HG03457 (cell line): ENCODE measurements around the gene ZBTB20.

Experiments
- ATAC-seq: cut with Tn5 transposase; IDR thresholded peaks from one replicate; pipeline ENCODE4 v1.9.1; 2021; ENCODE audit warnings: moderate number of reproducible peaks; ENCODE audit not compliant: unreplicated experiment

ZBTB20 gene

DNA sequence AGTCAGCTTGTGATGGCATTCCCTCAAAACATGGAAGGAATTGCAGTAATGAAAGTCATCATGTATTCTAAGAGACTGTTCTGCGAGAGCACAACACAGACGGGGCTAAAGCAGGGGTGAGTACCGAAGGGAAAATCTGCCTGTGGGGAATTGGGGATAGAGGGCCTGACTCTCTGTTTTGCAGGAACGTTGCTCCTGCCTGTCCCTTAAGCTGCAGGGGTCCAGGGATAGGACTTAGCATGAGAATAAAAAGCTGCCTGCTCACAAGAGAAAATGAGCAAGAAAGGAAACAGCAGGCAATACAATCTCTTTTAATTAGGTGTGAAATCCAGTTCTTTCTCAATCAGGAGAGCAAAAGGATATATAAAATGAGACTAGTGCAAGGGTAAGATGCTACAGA lies 791.0 kb downstream of the ZBTB20 start:
- ATAC-seq: no peak

DNA sequence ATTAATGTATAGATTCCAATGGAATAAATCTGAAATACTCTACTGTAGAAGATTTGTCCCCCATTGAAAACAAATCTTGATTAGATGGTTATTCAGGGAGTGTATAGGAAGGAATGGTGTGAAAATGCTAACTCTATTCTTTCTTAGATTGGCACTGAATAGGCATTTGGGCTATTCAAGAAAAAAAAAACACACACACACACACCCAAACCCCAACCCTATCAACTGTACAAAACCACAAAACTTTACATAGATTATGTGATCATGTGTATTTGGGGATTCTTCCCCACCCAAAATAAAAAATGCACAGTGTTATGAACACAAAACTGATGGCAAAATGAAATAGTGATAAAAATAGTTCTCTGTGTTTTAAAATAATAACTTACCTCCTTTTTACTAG lies 791.4 kb downstream of the ZBTB20 start:
- ATAC-seq: no peak

DNA sequence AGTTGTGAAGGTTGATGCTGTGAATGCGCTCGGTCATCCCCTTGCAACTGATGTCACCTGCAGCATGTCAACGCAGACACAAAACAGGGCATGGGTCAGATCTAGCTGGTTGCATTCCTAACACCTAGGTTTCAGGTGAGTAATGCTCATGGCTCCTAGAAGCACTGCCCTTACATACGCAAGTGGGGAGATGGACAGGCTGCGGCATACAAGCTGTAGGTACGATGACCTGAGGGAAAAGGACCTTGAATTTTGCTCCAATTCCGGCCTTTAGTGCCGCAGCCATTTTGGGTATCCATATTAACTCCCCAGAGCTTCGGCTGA lies 795.3 kb downstream of the ZBTB20 start:
- ATAC-seq: no peak

DNA sequence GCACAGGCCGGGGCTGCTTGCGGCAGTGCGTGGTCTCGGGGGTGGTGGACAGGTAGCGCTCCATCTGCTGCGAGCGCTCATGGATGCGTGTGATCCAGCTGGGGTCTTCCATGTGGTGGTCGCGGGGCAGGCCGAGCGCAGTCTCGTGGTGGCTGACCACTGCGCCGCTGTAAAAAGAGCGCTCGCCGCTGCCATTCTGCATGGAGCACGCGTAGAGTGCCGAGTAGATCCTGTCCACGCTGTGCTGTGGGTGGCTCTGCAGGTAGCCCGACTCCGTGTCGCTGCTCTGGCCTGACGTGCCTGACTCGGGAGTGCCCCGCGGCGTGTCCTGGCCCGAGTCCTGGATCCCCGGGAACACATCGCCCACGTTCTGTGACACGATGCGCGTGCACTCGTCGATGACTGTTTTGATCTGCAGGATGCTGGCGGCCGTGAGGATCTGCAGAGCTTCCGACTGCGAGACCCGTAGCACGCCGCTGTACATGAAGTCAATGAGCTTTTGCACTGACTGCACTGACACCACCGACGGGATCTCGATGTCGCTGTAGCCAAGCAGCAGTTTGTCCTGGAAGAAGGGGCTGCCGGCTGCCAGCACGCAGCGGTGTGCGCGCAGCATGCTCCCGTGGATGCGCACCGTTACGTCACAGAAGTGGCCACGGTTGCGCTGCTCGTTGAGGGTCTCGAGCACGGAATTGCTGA lies 795.8 kb downstream of the ZBTB20 start:
- no peak for ATAC-seq

DNA sequence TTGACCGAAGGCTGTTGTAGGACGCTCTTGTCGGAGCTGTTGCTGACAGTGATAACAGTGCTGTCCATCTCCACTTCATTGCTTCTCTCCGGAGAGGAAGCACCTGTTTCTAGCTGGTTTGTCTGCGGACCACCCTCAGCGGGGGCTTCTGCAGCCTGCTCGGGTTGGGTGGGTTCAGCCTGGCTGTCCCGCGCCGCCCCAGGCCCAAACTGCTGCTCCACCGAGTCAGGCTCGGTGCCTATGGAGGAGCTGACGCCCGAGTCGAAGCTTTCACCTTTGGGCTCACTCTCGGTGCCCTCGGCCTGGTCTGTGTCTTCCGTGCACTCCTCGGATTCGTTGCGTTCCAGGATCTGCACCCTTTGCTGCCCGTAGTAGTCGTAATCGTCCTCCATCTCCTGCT lies 796.4 kb downstream of the ZBTB20 start:
- ATAC-seq: no peak

DNA sequence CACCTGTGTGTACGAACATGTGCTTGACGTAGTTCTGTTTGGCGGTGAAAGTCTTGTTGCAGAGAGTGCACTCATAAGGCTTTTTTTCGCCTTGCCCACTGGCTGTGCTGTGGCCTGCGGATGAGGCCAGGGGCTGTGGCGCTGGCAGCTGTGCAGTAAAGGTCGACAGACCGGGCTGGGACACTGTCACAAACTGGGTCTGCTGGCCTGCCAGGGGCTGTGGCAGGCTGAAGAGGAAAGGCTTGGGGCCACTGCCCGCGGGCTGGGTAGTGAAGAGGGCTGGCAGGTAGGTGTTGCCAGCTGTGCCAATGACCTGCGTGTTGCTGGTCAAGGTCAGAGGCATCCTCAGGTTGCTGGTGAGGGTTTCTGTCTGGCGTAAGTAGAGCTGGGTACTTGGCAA lies 796.8 kb downstream of the ZBTB20 start:
- ATAC-seq: no peak

DNA sequence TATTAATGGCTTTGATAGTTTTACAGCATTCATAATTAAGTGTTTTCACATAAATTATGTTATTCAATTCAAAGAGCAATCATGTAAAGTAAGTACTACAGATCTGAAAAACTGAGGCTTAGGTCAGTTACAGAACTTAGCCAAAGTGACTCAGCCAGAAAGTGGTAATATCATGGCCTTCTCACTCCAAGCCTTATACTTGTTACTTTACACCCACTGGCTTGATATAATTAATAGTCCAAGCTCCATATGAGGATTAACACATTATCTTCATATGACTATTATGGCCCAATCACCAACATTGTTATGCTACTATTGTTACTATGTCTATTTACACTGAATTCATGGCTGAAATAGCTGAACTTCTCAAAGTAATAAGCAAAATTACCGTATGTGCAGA lies 802.6 kb downstream of the ZBTB20 start:
- ATAC-seq: no peak

DNA sequence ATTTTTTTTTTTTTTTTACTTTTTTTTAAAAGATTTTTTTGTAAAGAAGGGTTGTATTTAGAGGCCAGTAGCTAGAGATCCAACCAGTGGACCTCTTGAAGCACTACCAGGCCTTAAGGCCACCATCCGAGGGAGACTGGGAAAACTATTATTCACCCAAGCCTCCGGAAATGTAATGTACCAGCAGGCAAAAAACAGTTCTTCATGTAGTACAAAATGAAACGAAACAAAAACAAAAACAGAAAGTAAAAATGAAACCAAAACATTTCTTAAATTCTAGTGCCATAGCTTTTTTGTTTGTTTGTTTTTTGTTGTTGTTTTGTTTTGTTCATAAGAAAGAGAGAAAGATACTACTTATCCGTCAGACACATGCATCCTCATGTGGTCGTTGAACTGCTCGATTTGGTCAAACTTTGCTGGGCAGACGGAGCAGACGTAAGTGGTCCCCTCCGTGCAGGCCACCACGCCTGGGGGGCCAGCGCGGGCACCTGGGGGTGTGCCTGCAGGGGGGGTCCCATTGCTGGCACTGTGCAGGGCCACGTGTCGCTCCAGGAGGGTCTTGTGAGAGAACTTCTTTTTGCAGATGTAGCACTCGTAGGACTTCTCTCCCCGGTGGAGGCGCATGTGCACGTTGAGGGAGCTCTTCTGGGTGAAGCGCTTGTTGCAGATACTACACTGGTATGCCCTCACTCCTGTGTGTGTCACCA lies 808.3 kb downstream of the ZBTB20 start:
- ATAC-seq: no peak

DNA sequence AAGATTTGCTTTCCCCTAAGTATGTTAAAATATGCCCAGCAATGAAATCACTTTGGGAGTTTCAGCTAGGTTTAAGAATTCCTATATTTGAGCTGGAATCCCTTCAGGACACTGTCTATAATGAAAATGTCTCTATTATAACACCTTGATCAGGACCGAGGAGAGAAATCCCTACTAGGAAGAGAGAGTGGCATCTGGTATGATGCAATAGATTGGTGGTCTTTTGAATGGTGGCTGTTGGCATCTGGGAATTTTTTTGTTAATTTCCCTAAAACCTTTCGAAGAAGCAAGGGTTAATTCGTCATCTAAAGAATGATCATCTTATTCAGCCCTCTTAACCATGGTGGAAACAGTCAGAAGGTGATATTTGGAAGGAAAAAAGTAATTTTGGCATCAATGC lies 810.2 kb downstream of the ZBTB20 start:
- ATAC-seq: no peak

DNA sequence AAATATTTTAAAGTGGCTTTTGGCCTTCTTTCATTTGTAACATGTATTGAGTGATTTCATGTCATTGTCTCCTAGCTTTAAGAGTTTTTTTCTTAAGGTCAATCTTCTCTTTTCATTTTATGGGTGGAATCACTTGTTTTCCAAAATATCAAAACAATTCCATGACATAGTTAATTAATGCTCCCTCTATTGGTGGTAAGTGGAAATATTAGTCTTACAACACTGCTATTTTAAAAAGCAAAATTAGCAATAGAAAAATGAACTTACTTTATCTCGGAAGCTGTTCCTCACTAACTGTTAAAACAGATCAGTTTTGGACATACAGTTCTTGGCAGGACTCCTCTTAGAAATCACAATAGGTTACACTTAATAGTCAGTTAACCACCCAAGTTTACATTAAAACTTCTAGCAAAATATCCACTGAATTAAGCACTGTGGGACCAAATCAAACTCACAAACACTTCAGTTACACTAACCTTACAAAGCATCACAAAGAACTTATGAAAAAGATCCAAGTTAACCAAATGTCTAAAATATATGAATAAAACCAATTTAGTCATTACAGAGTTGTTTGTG lies 810.9 kb downstream of the ZBTB20 start:
- no peak for ATAC-seq

DNA sequence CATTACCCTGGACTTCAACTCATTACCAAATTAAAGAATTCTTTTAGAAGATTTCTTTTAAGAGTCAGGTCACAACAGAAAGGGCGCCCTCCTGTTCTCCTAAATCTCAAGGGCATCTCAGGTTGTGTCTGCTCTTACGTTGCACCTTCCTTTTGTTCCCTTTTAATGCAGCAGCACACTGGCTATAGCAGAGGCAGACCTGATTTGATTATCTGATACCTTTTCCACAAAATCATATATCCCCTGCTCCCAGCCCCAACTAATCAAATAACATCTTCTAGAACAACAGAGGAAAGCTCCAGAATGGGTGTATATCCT lies 813.2 kb downstream of the ZBTB20 start:
- no peak for ATAC-seq

DNA sequence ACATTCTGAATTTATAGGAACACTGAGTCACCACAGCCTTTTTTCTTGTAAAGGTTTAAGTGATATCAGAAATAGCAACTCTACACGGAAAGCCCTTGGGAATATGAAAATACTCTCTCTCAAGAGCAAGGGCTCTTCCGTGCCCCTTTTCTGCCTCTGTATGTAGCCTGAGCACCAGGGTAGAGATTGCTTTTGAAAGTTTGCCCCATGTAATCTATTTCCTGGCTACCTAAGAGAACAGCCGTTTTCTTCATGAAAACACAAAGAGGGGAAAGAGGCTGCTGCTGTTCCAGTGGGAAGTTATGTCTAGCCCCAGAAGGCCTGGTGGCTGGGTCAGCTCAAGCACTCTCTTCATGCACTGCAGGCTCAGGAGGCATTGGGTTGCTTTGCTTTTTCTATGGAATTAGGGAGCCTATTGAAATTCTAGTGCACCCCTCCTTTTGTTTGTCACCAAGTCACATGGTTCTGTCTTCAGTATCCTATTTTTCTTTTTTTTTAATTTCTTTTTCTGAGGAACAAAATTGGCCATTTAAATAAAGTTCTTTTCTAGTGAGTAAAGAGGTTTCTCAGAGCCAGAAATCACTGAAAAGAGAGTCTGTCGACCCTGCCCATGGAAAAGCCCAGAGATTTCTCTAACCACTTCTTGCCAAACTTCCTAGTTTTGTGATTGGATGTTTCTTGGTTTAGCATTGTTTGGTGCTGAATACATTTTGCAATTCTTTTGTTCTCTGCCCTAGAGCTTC lies 813.7 kb downstream of the ZBTB20 start:
- no peak for ATAC-seq

DNA sequence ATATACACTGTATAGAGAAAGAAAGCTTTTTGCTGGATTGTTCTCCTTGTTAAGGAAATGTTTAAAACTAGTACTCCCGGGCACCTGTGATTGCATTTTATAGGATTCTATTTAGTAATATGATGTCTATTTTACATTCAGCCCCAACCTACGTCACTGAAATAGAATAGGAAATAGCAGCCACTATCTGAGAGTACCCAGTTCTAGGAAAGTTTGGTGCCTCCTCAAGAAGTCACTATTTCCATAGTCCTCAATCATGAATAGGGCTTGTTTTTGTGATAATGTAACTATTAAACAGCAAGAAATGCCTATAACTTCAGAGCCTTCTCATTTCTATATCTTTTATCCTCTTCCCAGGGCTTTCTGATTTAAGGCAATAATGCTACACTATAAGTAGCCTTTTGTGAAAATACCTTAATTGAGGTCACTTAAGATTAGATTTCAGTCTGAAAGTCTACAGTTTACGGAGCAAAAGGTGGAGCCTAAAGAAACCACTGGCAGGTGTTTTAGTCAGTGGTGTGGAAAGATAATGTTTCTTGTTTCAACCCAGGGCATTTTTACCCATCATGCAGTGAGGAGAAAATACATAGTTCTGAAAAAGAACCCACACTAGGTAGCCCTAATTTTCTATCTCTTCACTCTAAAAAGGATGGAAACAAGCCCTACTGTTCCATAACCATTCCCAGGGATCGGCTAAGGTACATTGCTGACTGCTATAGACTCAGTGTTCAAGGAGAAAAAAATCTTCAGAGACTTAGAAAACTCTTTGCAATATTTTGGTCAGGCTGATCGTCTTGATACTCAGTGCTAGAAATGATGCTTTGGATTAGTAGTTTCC lies 814.5 kb downstream of the ZBTB20 start:
- peak; percentile 60 for ATAC-seq

DNA sequence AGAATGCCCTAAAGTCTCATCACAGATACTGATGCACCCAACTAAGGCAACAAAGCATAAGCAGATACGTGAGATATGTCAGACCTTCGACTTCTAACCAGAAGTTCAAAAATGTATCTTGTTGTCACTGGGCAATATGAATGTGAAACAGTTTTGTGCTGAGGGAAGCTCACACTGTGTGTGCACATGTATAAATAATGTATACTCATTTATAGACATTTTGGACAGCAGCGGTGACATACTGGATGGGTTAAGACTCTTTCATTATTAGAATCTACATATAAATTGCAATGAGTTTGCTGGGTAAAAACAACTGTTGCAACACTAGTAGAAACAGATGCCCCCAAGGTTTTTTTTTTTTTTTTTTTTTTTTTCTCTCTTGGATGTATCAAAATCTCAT lies 815.4 kb downstream of the ZBTB20 start:
- no peak for ATAC-seq

DNA sequence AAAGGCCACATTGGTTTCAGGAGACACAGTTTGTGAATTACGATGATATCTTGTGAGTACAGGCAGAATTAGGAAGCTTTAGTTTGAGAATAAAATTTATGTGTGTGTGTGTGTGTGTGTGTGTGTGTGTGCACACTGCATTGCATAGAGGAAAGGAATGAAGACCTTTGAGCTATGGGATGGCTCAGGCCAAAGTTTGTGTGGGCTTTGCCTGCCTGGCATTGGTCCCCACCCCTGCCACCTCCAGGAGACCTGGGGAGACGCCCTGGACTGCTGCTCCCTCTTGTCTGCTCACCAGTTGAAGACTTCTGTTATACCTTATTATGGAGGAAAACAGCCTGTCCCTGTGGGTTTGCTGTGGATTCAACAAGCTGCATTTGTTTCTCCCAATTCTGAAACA lies 816.1 kb downstream of the ZBTB20 start:
- no peak for ATAC-seq

DNA sequence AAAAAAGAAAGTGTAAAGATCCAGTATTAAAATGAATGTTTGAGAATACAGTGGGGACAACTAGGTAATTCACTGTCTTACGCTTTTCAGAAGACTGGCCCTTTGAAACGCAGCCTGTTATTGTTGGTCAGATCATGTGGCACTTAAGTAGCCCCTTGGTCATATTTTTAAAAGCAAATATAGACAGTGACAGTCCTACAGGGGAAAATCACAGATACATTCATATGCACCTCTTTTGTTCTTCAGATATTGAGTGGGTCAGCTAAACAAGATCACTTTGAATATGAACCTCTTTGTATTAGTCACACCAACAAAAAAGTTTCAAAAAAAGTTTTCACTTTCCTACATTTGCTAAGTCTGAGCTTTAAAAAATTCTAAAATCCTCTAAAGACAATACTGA lies 817.3 kb downstream of the ZBTB20 start:
- no peak for ATAC-seq

DNA sequence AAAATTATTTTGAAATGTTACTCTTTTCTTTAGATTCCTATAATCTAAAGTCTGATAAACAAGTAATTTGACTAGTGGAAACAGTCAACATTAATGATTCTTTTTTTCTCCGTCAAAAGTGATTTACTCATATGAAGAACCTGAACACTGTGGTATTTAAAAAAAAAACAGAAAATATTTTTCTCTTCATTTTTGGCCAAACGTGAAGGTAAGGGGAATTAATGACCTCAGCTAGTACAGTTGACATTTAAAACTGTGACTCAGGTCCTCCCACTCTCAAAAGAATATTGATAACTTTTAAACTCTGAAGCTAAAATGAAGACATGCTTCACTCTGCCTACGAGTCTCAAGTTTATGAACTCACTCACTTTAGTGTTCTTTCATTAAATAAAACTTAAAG lies 818.7 kb downstream of the ZBTB20 start:
- ATAC-seq: no peak

DNA sequence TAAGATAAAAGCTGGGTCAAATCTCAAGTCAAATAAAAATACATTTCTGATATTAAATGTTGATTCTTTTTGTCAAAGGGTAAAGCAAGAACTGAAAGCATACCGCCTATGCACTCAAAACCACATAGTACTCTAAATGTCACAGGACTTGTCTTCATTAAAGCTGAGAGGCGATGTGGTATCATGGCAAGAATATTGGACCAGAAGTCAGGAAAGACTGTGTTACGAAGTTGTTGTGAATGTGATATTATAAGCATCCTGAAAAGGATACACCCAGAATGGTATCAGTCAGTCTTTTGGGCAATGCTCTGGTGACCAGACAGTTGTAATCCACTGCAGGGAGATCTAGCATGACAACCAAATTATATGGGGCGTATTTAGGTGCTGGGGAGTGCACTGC lies 819.4 kb downstream of the ZBTB20 start:
- ATAC-seq: no peak

DNA sequence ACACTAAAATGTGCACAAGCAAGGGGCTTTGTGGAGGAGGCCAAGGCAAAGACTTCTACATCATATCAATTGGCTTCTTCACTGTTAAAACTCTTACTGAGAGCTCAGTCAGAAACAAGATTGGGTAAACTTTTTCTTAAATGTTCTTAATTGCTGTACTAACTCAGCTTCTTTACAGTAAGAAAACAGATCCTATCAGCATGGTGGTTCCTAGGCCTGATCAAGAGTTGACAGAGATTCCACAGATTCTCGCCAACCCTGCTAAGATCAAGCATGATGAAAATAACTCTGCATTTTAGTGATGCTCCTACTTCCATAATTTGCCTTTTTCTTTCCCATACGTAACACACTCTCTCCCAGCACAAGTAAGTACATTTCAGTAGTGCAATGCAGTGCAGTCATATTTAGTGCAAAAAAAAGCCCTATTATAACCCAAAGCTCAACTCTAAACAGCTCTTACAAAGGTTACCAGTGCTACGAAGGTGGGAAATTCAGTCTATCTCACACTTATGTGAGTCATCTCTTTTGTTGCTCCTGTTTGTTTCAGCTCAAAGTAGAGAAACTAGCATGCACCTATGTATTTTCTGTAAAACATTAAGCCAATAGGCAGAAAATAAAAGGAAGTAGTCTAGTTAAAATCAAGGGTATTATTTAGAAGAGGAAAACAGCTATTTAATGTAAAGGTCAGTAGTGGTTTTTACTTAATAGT lies 823.4 kb downstream of the ZBTB20 start:
- ATAC-seq: no peak

DNA sequence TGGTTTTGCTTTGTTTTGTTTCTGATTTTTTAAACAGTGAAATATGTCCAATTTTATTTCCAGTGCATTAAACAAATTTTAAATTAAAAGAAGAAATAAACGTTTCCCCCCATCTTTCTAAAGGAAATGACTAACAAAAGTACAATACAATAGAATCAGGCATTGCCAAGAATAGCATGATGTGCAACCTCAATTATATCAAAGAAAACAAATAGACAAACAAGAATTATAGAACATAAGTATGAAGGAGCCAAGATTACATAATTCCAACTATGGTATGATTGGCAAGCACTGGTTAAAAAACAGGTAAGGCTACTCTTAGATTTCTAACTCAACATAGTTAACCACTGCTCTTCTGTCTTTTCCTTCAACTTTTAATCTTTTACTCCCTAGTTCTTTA lies 826.8 kb downstream of the ZBTB20 start:
- ATAC-seq: no peak

DNA sequence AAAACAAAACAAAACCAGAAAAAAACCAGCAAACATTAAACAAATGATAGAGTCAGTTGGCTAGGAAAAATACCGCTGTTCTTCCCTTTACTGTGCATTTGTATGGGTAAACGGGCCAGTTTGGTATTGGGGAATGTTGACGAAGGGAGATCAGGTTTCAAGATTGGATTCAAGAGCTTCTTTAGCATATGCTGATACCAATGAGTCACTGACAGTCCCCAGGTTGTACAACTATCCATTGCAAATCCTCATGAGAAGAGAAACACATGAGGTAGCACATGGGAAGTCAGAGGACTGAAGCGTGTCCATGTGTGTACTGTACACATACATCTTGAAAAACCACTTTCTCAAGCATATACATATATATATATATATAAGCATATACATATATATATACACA lies 827.6 kb downstream of the ZBTB20 start:
- ATAC-seq: no peak
